HepG2 (cell line): ENCODE results near the gene NDUFA13. TPM values are rescaled to one million over a fixed set of nuclear protein-coding genes. Genes with fewer than 3 reads are reported as not detected.

Experiments
- ATAC-seq: fragments of 200-7000 bp; cut with Tn5 transposase; 3 replicates; pipeline ENCODE4 v1.9.1; 2020; ENCODE audit warnings: mild to moderate bottlenecking, moderate library complexity
- BruUV-seq: library from RNA; stranded (reverse); fragments of 400-500 nt; replicated peaks from 2 replicates; lab custom pipeline; 2021; lab: Mats Ljungman, UMichigan
- CTCF ChIA-PET: fragments of 300-600 bp; formaldehyde crosslinking; extraction: SDS; loops from one replicate; lab custom pipeline; 2021; ENCODE audit warnings: low total read pairs, inconsistent platforms, low intra/inter-chr PET ratio; lab: Yijun Ruan, JAX
- POLR2A ChIA-PET: fragments of 350-600 bp; sonication (Branson Sonifier 250); formaldehyde crosslinking; loops from one replicate; lab custom pipeline; 2020; ENCODE audit warnings: antibody characterized with exemption, inconsistent platforms; lab: Yijun Ruan, JAX
- DNase-seq: peaks from one replicate; pipeline ENCODE4 v3.0.0-alpha.2; 2015; ENCODE audit warnings: low spot score
- FAIRE-seq: peaks from 3 replicates; lab custom pipeline; 2011; peaks lifted over from hg19 to GRCh38; lab: Jason Lieb, UNC
- H2AFZ ChIP-seq: one replicate; pipeline ENCODE4 v1.6.1; 2011; ENCODE audit warnings: low read length, inconsistent platforms
- H3K27ac ChIP-seq: fragments of 300-600 bp; 3 replicates; pipeline ENCODE4 v1.8.0; 2011; ENCODE audit warnings: mixed run types, mild to moderate bottlenecking, mixed read lengths, low read length, inconsistent platforms; ENCODE audit not compliant: insufficient read depth; ENCODE audit errors: extremely low read length
- H3K27me3 ChIP-seq, 2 experiments: fragments of 200-600 bp in 1 of 2; 2 replicates in 1 of 2; 3 replicates in 1 of 2; pipeline versions ENCODE4 v1.6.0 to v1.8.0; 2011; ENCODE audit warnings: low read length in 2 of 2, mild to moderate bottlenecking in 2 of 2, moderate library complexity in 2 of 2, inconsistent platforms in 1 of 2; ENCODE audit not compliant: insufficient read depth in 2 of 2, control insufficient read depth in 1 of 2
- H3K36me3 ChIP-seq, 2 experiments: fragments of 200-600 bp in 1 of 2; replicated peaks in 1 of 2; 2 replicates in 1 of 2; 3 replicates in 1 of 2; pipeline versions ENCODE4 v1.5.1 to v1.8.0; 2011; ENCODE audit warnings: low read length in 2 of 2, inconsistent platforms in 1 of 2; ENCODE audit not compliant: insufficient read depth in 2 of 2, control insufficient read depth in 1 of 2
- H3K4me1 ChIP-seq: 2 replicates; pipeline ENCODE4 v1.5.1; 2012; ENCODE audit warnings: low read length, inconsistent platforms; ENCODE audit not compliant: insufficient read depth
- H3K4me2 ChIP-seq: 2 replicates; pipeline ENCODE4 v1.6.0; 2011; ENCODE audit warnings: low read depth, low read length, inconsistent platforms
- H3K4me3 ChIP-seq, 3 experiments: fragments of 200-600 bp in 1 of 3; sonication (generic), shearing (Covaris generic) in 1 of 3; replicated peaks in 1 of 3; 2 replicates each; pipeline ENCODE4 v1.5.1; 2011 to 2016; ENCODE audit warnings: low read length in 3 of 3, inconsistent platforms in 2 of 3, low read depth in 2 of 3, mild to moderate bottlenecking in 2 of 3, control low read depth in 1 of 3, mixed read lengths in 1 of 3; ENCODE audit not compliant: insufficient read depth in 1 of 3
- H3K79me2 ChIP-seq: one replicate; pipeline ENCODE4 v1.6.1; 2011; ENCODE audit warnings: low read length, inconsistent platforms; ENCODE audit not compliant: insufficient read depth
- H3K9ac ChIP-seq: 2 replicates; pipeline ENCODE4 v1.6.0; 2011; ENCODE audit warnings: mild to moderate bottlenecking, low read depth, low read length, inconsistent platforms; ENCODE audit not compliant: insufficient read depth
- H3K9me3 ChIP-seq: 2 replicates; pipeline ENCODE4 v1.5.1; 2012; ENCODE audit warnings: mild to moderate bottlenecking, low read length
- H4K20me1 ChIP-seq: 2 replicates; pipeline ENCODE4 v1.6.0; 2011; ENCODE audit warnings: inconsistent platforms, mild to moderate bottlenecking, low read length, moderate library complexity; ENCODE audit not compliant: insufficient read depth
- AHR ChIP-seq: IDR thresholded peaks from 2 replicates; pipeline ENCODE4 v1.6.1; 2018; ENCODE audit warnings: missing genetic modification reagents, missing compliant biosample characterization
- HNF4G ChIP-seq, 2 experiments: sonication (generic) in 1 of 2; formaldehyde crosslinking in 1 of 2; IDR thresholded peaks; 2 replicates each; pipeline versions ENCODE4 v1.4.0 to v1.6.1; 2011 to 2020; ENCODE audit warnings: borderline replicate concordance in 2 of 2, low read depth in 2 of 2, mild to moderate bottlenecking in 2 of 2, low read length in 1 of 2, missing genetic modification reagents in 1 of 2, moderate library complexity in 1 of 2
- HOXA3 ChIP-seq: sonication (generic); formaldehyde crosslinking; IDR thresholded peaks from 2 replicates; pipeline ENCODE4 v1.5.0; 2020; ENCODE audit warnings: missing genetic modification reagents
- HOXA9 ChIP-seq: sonication (generic); formaldehyde crosslinking; IDR thresholded peaks from 2 replicates; pipeline ENCODE4 v1.8.1; 2022; ENCODE audit warnings: missing genetic modification reagents, mild to moderate bottlenecking, moderate library complexity, borderline replicate concordance
- MYC ChIP-seq: sonication (generic); formaldehyde crosslinking; IDR thresholded peaks from 2 replicates; pipeline ENCODE4 v1.9.0; 2021; ENCODE audit warnings: missing genetic modification reagents, borderline replicate concordance
- SNAPC2 ChIP-seq: sonication (generic); formaldehyde crosslinking; IDR thresholded peaks from 2 replicates; pipeline ENCODE4 v1.8.1; 2022; ENCODE audit warnings: mild to moderate bottlenecking, missing genetic modification reagents
- STAG1 ChIP-seq: sonication (generic); formaldehyde crosslinking; IDR thresholded peaks from 2 replicates; pipeline ENCODE4 v1.4.0; 2020; ENCODE audit warnings: missing genetic modification reagents
- ZMYM3 ChIP-seq: sonication (generic); formaldehyde crosslinking; IDR thresholded peaks from 2 replicates; pipeline ENCODE4 v1.5.1; 2020; ENCODE audit warnings: mild to moderate bottlenecking, missing genetic modification reagents
- ZNF121 ChIP-seq: sonication (generic); formaldehyde crosslinking; IDR thresholded peaks from 2 replicates; pipeline ENCODE4 v1.5.0; 2020; ENCODE audit warnings: mild to moderate bottlenecking, missing genetic modification reagents
- WGBS: methylation state at CpG from one replicate; pipeline ENCODE4 v1.1.6; 2017; ENCODE audit warnings: low lambda C conversion rate; 5-methylcytosine and 5-hydroxymethylcytosine counted together
- in situ Hi-C: cut with HindIII; loops from 2 replicates; pipeline ENCODE4 v1.10.0; 2017; ENCODE audit warnings: low pct_unique_long_range_greater_than_20kb; ENCODE audit not compliant: extremely low pct_ligation_motif_present
- intact Hi-C: fragments of 100-400 bp; cut with micrococcal nuclease; formaldehyde crosslinking; loops from one replicate; pipeline ENCODE4 v1.10.0; 2022; ENCODE audit not compliant: unreplicated experiment
- polyA plus RNA-seq, 8 experiments: library from polyadenylated mRNA; depleted of rRNA in 3 of 8; stranded (reverse) in 7 of 8; unstranded in 1 of 8; fragments of >200 nt; fragmentation: Illumina TruSeq in 4 of 8; extraction: Trizol in 4 of 8; gene quantifications; 2 replicates each; pipeline versions ENCODE4 v1.2.1 to v1.2.3, GENCODE V29; 2011 to 2016; ENCODE audit warnings: low read depth in 4 of 8, missing spikeins in 1 of 8, mixed read lengths in 1 of 8; ENCODE audit not compliant: insufficient read depth in 1 of 8
- total RNA-seq, 5 experiments: library from RNA; depleted of rRNA; stranded (reverse); fragments of >200 nt; fragmentation: Illumina TruSeq; extraction: Trizol; gene quantifications; 2 replicates each; pipeline ENCODE4 v1.2.3, GENCODE V29; 2016; ENCODE audit warnings: low read depth in 1 of 5
- TF ChIP-seq, protein P1 (sequence below): fragments of 450-650 bp; IDR thresholded peaks from 2 replicates; pipeline ENCODE4 v1.6.1; 2017
- TF ChIP-seq, protein P2 (sequence below): sonication (generic); formaldehyde crosslinking; IDR thresholded peaks from 2 replicates; pipeline ENCODE4 v1.5.0; 2020; ENCODE audit warnings: mild to moderate bottlenecking, missing genetic modification reagents, moderate library complexity
- TF ChIP-seq, protein P3 (sequence below): sonication (generic); formaldehyde crosslinking; IDR thresholded peaks from 2 replicates; pipeline ENCODE4 v1.5.0; 2020; ENCODE audit warnings: missing genetic modification reagents

Gene NDUFA13
- total and polyA plus RNA-seq, 2 of the 13 experiments (the other 11 are each of a cell fraction or from before 2014, with no cell fraction given) = 337 to 366 TPM

DNA sequence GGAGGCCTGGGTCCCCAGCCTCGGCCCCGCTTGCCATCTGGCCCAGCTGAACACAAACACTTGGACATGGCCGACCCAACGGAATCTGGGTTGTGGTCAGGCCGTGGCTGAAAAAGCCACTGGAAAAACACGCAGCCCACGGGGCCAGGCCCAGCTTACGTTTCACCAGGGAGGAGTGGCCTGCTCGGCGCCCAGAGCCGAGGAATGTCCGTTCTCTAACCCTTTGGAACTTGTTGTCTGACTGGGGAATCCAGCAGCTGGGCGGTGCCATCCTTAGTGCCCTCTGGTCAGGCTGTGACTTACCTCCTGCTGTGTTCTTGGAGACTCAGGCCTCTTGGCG lies 35.8 kb downstream of the NDUFA13 start:
- DNase-seq (no peak), FAIRE-seq (no peak), ATAC-seq (no peak)
- ChIA-PET CTCF (no interaction called here), POLR2A (no interaction called here)
- Histone ChIP-seq H3K27me3 (peaks cover 4 to 50% of the 10 kb centered on the region in 2 experiments; a peak in 4 of 5 replicates), H4K20me1 (no peaks in the 10 kb centered on the region), H3K4me1 (no peaks in the 10 kb centered on the region), H3K36me3 (no peaks in the 10 kb centered on the region), H3K9ac (no peak overlapping the region), H3K9me3 (no peaks in the 10 kb centered on the region), H3K4me2 (no peak overlapping the region), H3K79me2 (no peaks in the 10 kb centered on the region), H3K4me3 (no peak overlapping the region), H2AFZ (no peak overlapping the region), H3K27ac (no peak overlapping the region)
- no peak for TF ChIP-seq HOXA3 (CRISPR knock-in tag)
- TF ChIP-seq, protein P1, sequence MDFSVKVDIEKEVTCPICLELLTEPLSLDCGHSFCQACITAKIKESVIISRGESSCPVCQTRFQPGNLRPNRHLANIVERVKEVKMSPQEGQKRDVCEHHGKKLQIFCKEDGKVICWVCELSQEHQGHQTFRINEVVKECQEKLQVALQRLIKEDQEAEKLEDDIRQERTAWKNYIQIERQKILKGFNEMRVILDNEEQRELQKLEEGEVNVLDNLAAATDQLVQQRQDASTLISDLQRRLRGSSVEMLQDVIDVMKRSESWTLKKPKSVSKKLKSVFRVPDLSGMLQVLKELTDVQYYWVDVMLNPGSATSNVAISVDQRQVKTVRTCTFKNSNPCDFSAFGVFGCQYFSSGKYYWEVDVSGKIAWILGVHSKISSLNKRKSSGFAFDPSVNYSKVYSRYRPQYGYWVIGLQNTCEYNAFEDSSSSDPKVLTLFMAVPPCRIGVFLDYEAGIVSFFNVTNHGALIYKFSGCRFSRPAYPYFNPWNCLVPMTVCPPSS = no peak
- TF ChIP-seq SNAPC2 = no peak
- TF ChIP-seq AHR = no peak
- in situ Hi-C loops (loop anchor here (25.0 kb wide), 1 partner anchor 1010 kb away; the partner anchor contains the start of gene ZNF737), intact Hi-C loops (no loop called here)
- WGBS = 10% methylated on average over 4 of the region's 14 CpGs
- no TSS peak for BruUV-seq

DNA sequence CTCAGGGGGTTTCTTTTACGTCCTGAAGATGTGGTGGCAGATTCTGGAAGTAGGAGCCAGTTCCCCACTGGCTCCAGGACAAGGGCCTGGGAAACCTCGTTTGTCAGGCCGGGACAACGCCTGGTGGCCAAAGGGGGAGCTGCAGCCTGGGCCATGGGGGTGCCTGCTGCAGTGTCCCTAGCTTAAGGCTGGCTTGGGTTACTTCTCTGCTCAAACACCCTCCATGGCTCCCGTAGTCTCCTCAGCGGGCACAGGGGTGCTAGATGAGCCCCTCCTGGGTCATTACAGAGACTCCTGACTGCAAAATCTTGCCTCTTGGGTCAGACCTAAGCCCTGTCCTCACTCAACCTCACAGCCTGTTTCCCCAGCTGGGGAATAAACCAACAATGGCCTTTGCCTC lies 36.8 kb downstream of the NDUFA13 start:
- ChIA-PET POLR2A (no interaction called here), CTCF (no interaction called here)
- 30% methylated on average over 1 of the region's 6 CpGs for WGBS
- peak; percentile 46 for TF ChIP-seq STAG1 (CRISPR knock-in tag)
- TF ChIP-seq ZNF121 = peak; percentile 60; the same call in 1 of the 2 replicates
- TF ChIP-seq, protein P2, sequence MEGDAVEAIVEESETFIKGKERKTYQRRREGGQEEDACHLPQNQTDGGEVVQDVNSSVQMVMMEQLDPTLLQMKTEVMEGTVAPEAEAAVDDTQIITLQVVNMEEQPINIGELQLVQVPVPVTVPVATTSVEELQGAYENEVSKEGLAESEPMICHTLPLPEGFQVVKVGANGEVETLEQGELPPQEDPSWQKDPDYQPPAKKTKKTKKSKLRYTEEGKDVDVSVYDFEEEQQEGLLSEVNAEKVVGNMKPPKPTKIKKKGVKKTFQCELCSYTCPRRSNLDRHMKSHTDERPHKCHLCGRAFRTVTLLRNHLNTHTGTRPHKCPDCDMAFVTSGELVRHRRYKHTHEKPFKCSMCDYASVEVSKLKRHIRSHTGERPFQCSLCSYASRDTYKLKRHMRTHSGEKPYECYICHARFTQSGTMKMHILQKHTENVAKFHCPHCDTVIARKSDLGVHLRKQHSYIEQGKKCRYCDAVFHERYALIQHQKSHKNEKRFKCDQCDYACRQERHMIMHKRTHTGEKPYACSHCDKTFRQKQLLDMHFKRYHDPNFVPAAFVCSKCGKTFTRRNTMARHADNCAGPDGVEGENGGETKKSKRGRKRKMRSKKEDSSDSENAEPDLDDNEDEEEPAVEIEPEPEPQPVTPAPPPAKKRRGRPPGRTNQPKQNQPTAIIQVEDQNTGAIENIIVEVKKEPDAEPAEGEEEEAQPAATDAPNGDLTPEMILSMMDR (CRISPR knock-in tag) = peak; percentile 58
- no peak for TF ChIP-seq MYC (CRISPR knock-in tag)
- no peak for TF ChIP-seq HNF4G (IDR thresholded peaks at IDR 0.05; ENCODE audit: borderline replicate concordance, low read depth, low read length)
- TF ChIP-seq HNF4G (CRISPR knock-in tag; IDR thresholded peaks at IDR 0.05; ENCODE audit: borderline replicate concordance, low read depth) = no peak
- TF ChIP-seq HOXA9 (CRISPR knock-in tag) = no peak
- TF ChIP-seq, protein P3, sequence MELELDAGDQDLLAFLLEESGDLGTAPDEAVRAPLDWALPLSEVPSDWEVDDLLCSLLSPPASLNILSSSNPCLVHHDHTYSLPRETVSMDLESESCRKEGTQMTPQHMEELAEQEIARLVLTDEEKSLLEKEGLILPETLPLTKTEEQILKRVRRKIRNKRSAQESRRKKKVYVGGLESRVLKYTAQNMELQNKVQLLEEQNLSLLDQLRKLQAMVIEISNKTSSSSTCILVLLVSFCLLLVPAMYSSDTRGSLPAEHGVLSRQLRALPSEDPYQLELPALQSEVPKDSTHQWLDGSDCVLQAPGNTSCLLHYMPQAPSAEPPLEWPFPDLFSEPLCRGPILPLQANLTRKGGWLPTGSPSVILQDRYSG (CRISPR knock-in tag) = no peak
- peak; percentile 11; the same call in 1 of the 2 replicates for TF ChIP-seq ZMYM3 (CRISPR knock-in tag)
- ATAC-seq = peak; percentile 73
- Histone ChIP-seq H3K4me2 (no peak overlapping the region), H3K9ac (no peak overlapping the region), H3K36me3 (no peaks in the 10 kb centered on the region), H3K9me3 (no peaks in the 10 kb centered on the region), H3K27me3 (peaks cover 3 to 42% of the 10 kb centered on the region in 2 experiments; a peak in 4 of 5 replicates), H3K4me3 (no peak overlapping the region), H2AFZ (no peak overlapping the region), H3K79me2 (no peaks in the 10 kb centered on the region), H3K27ac (no peak overlapping the region), H4K20me1 (no peaks in the 10 kb centered on the region), H3K4me1 (no peaks in the 10 kb centered on the region)
- in situ Hi-C loops (loop anchor here (25.0 kb wide), 1 partner anchor 1010 kb away; the partner anchor contains the start of gene ZNF737), intact Hi-C loops (no loop called here)
- DNase-seq = no peak
- no peak for FAIRE-seq
- no TSS peak for BruUV-seq
